NCI-H748 (cell line): ENCODE data around the gene SCAF1.

ENCODE experiments used
- DNase-seq: peaks from one replicate; lab custom pipeline; 2025; ENCODE audit not compliant: unreplicated experiment; lab: John Stamatoyannopoulos, UW

Gene SCAF1

GRCh38 chr19:49704888-49705642 lies 63.1 kb downstream of the SCAF1 start:
- DNase-seq: no peak

GRCh38 chr19:49705919-49706318 lies 63.9 kb downstream of the SCAF1 start:
- DNase-seq: no peak
